NCI-H1436 treated with DMSO at 0.1 percent for 48 hours (cell line): ENCODE measurements around the gene RPS6KC1.
"Not testable (repeated sequence)": the region's sequence is repeated elsewhere in the genome, so short reads cannot be mapped to it uniquely, and the experiment has no call there.

ENCODE experiments used
- DNase-seq: peaks from one replicate; lab custom pipeline; 2025; lab: John Stamatoyannopoulos, UW

The RPS6KC1 gene

DNA sequence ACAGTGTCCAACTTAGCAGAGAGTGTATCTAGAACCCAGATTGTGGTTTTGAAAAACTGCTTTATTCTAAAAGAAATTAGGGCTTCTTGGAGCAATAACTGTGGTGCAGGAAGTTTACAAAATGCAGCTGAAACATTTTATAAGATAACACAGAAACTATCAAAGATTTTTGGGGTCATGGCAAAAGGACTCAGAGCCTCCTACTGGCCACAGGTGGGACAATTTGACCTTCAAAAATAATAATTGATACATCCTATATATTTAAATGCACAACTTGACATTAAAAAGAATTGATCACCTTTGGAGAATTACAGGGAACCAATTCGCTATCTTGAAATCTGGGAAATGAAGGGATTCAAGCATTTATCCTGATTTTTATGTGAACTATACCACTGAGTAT, 235.2 kb downstream of the RPS6KC1 start:
- no peak for DNase-seq

DNA sequence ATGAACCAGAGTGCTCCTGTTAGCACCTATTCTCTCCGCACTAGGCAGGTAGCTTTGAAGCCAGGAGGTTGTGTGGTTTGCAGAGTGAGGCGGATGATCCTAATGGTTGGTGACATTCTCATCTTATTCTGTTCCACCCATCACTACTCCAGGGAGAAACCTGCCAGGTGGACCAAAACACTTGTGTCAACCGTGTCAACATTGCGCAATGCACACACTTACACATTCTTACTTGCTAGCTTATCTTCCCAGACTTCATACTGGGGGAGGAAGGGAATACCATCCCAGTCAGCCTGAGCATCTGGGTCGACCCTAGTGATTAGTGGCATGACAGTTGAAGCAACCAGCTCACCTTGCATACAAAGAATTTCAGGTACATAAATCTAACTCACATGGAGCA, 236.9 kb downstream of the RPS6KC1 start:
- DNase-seq: no peak

- no peak for DNase-seq
Measured at GRCh38 chr1:213291526-213291925, 240.5 kb downstream of the RPS6KC1 start.

- DNase-seq: no peak
Measured at GRCh38 chr1:213292614-213293013, 241.6 kb downstream of the RPS6KC1 start.

DNA sequence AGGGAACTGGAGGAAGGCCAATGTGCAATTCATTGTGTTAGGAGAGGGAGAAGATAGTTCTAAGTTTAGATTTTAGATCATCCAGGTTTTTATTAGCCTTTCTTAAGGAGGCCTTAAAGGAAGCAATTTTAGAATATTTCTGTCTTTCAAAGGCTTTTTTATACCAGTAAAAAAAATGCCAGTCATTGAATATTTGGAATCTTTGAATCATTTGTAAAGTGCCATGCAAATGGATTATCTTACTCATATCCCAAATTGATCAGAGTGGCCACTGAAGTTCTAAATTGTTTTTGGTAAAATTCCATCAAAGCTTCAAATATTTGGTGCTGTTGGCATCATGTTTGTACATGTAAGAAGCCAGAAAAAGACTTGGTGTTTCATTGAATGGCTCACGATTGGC, 244.8 kb downstream of the RPS6KC1 start:
- no peak for DNase-seq

DNA sequence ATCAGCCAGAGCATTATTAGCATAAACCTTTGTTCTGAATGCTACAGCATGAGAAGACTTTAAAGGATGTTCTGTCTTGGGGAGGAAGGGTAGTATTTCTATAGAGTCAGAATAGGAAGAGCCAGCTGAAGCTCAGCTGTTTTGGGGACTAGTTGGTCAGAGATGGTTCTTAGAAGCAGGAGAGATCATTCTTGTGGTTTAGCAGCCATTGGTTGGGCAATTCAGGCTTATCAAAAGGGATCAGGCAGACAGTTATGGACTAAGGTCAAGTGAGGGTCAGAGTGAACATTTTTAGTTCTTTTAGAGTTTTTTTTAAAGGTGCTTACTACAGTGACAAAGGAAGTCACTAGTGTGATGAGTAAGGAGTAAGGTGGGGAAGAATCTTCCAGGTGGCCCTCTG, 245.5 kb downstream of the RPS6KC1 start:
- no peak for DNase-seq

- DNase-seq: no peak
Measured at GRCh38 chr1:213297021-213297420, 246.0 kb downstream of the RPS6KC1 start.

DNA sequence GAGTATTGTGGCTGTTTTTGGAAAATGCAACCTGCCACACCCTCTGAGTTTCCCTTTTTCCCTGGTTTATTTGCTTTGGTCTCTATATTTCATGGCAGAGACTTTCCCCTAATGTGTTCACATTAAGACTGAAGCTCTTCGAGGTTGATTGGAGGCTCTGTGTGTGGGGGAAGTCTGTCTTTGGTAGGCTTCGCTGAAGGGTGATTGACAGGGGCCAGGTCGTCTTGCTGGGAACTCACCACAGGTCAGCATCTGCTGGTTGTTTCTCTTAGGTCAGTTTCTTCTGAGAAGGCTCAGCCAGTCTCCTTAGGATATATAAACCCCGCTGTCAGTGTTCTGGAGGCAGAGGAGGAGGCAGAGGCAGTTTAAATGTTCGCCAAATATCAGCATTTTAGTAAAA, 249.4 kb downstream of the RPS6KC1 start:
- DNase-seq: no peak

DNA sequence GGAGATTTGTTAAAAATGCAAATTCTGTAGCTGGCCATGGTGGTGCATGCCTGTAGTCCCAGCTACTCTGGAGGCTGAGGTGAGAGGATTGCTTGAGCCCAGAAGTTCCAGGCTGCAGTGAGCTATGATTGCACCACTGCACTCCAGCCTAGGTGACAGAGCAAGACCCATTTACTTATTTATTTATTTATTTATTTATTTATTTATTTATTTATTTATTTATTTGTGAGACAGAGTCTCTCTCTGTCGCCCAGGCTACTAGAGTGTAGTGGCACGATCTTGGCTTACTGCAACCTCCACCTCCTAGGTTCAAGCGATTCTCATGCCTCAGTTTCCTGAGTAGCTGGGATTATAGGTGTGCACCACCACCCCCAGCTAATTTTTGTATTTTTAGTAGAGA, 250.5 kb downstream of the RPS6KC1 start:
- not testable (repeated sequence) for DNase-seq

DNA sequence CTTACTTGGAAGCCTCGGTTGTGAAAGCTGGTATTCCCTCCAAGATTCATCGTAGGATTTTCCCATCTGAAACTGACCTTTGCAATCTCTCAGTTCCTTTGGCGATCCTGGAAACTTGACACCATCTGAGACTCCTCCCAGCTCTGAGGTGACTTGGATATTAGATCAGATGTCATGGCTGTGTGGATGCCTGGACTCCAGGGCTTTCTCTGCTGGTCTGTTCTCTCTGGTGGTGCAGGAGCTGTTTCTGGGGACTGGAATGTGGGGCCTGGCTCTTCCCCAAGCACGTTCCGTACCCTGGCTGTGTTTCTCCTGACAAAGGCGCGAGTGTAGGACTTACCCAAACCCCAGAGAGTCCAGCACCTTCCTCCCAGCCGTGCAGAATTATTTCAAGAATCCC, 252.2 kb downstream of the RPS6KC1 start:
- DNase-seq: no peak

GRCh38 chr1:213315571-213315970, 264.5 kb downstream of the RPS6KC1 start:
- DNase-seq: no peak

DNA sequence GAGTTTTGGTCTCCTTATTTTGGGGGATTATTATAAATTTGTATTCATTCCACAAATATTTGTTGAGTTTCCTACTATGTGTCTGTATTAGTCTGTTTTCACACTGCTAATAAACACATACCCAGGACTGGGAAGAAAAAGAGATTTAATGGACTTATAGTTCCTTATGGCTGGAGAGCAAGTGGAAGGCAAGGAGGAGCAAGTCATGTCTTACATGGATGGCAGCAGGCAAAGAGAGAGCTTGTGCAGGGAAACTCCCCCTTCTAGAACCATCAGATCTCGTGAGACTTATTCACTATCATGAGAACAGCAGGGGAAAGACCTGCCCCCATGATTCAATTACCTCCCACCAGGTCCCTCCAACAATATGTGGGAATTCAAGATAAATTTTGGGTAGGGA, 267.4 kb downstream of the RPS6KC1 start:
- not testable (repeated sequence) for DNase-seq

GRCh38 chr1:213320191-213320870, 269.3 kb downstream of the RPS6KC1 start:
- DNase-seq: no peak
